Fibroblast of lung (primary cell): ENCODE data around the gene MICAL2. TPM values are rescaled to one million over a fixed set of nuclear protein-coding genes. Genes with fewer than 3 reads are reported as not detected.

Experiments used
- DNase-seq, 2 donors: peaks; one replicate each; pipeline versions ENCODE4 v3.0.0 to v3.0.0-alpha.2; 2010; ENCODE audit warnings: low read depth in 2 of 2
- H2AFZ ChIP-seq: 2 replicates; pipeline ENCODE4 v1.5.1; 2012; ENCODE audit warnings: low read length, control low read depth, inconsistent platforms
- H3K27ac ChIP-seq: 2 replicates; pipeline ENCODE4 v1.5.1; 2011; ENCODE audit warnings: low read length, control low read depth; ENCODE audit not compliant: insufficient read depth
- H3K27me3 ChIP-seq: 2 replicates; pipeline ENCODE4 v1.5.1; 2011; ENCODE audit warnings: mild to moderate bottlenecking, low read length; ENCODE audit not compliant: control insufficient read depth, insufficient read depth
- H3K36me3 ChIP-seq: 2 replicates; pipeline ENCODE4 v1.5.1; 2011; ENCODE audit warnings: low read length; ENCODE audit not compliant: control insufficient read depth, insufficient read depth
- H3K4me1 ChIP-seq: 2 replicates; pipeline ENCODE4 v1.5.1; 2011; ENCODE audit warnings: low read length; ENCODE audit not compliant: control insufficient read depth, insufficient read depth; ENCODE audit errors: extremely low read depth
- H3K4me2 ChIP-seq: 2 replicates; pipeline ENCODE4 v1.5.1; 2011; ENCODE audit warnings: low read length, control low read depth; ENCODE audit not compliant: insufficient read depth; ENCODE audit errors: extremely low read depth
- H3K4me3 ChIP-seq, 4 experiments: fragments of 200-600 bp in 1 of 4; sonication (generic) in 1 of 4; replicated peaks in 1 of 4; 2 replicates each; pipeline ENCODE4 v1.5.1; 2011 to 2016; ENCODE audit warnings: low read length in 4 of 4, low read depth in 3 of 4, mild to moderate bottlenecking in 3 of 4, control low read depth in 2 of 4, inconsistent platforms in 1 of 4, mixed read lengths in 1 of 4; ENCODE audit not compliant: insufficient read depth in 1 of 4; ENCODE audit errors: control extremely low read depth in 1 of 4
- H3K79me2 ChIP-seq: 2 replicates; pipeline ENCODE4 v1.5.1; 2012; ENCODE audit warnings: mild to moderate bottlenecking, low read length, inconsistent platforms; ENCODE audit not compliant: control insufficient read depth, insufficient read depth
- H3K9ac ChIP-seq: 2 replicates; pipeline ENCODE4 v1.5.1; 2011; ENCODE audit warnings: mild to moderate bottlenecking, low read length, control low read depth; ENCODE audit not compliant: insufficient read depth
- H3K9me3 ChIP-seq: 2 replicates; pipeline ENCODE4 v1.5.1; 2012; ENCODE audit warnings: low read depth, low read length; ENCODE audit not compliant: control insufficient read depth, insufficient read depth
- H4K20me1 ChIP-seq: 2 replicates; pipeline ENCODE4 v1.5.1; 2011; ENCODE audit warnings: low read length; ENCODE audit not compliant: control insufficient read depth, insufficient read depth; ENCODE audit errors: extremely low read depth
- EZH2 ChIP-seq: IDR thresholded peaks from 2 replicates; pipeline ENCODE4 v1.5.1; 2012; ENCODE audit warnings: low read length, control low read depth, mild to moderate bottlenecking; ENCODE audit errors: missing control alignments
- polyA plus RNA-seq, 2 donors: library from polyadenylated mRNA; depleted of rRNA in 1 of 2; stranded (reverse) in 1 of 2; unstranded in 1 of 2; fragments of >200 nt; gene quantifications; 2 replicates each; pipeline ENCODE4 v1.2.1, GENCODE V29; 2011 to 2012; ENCODE audit warnings: missing spikeins in 1 of 2
- total RNA-seq: library from RNA; depleted of rRNA; stranded (reverse); fragments of >200 nt; gene quantifications from 2 replicates; pipeline ENCODE4 v1.2.1, GENCODE V29; 2014
- TF ChIP-seq, protein P1 (sequence below), 2 donors: IDR thresholded peaks in 1 of 2; conservative IDR thresholded peaks in 1 of 2; 1 replicate in 1 of 2; 2 replicates in 1 of 2; pipeline ENCODE4 v1.5.1; 2011 to 2012; ENCODE audit warnings: low read length in 2 of 2, control low read depth in 1 of 2, inconsistent platforms in 1 of 2, low read depth in 1 of 2, mild to moderate bottlenecking in 1 of 2

The MICAL2 gene
- total and polyA plus RNA-seq, 2 donors (not counting 1 experiment from before 2014, with no cell fraction given): 78.5 to 275 TPM

- no peak for DNase-seq
- TF ChIP-seq, protein P1, sequence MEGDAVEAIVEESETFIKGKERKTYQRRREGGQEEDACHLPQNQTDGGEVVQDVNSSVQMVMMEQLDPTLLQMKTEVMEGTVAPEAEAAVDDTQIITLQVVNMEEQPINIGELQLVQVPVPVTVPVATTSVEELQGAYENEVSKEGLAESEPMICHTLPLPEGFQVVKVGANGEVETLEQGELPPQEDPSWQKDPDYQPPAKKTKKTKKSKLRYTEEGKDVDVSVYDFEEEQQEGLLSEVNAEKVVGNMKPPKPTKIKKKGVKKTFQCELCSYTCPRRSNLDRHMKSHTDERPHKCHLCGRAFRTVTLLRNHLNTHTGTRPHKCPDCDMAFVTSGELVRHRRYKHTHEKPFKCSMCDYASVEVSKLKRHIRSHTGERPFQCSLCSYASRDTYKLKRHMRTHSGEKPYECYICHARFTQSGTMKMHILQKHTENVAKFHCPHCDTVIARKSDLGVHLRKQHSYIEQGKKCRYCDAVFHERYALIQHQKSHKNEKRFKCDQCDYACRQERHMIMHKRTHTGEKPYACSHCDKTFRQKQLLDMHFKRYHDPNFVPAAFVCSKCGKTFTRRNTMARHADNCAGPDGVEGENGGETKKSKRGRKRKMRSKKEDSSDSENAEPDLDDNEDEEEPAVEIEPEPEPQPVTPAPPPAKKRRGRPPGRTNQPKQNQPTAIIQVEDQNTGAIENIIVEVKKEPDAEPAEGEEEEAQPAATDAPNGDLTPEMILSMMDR (conservative IDR thresholded peaks at IDR 0.05 in 1 of 2, IDR thresholded peaks at IDR 0.05 in 1 of 2; ENCODE audit: low read depth in 1 of 2, low read length in 2 of 2): no peak
- TF ChIP-seq EZH2: no peak
- Histone ChIP-seq H4K20me1 (no peaks in the 10 kb centered on the region), H3K9me3 (no peaks in the 10 kb centered on the region), H3K36me3 (peaks cover 37% of the 10 kb centered on the region), H3K4me3 (no peak overlapping the region), H3K27me3 (no peaks in the 10 kb centered on the region), H3K4me1 (peaks cover 11% of the 10 kb centered on the region), H3K9ac (no peak overlapping the region), H3K4me2 (no peak overlapping the region), H3K79me2 (no peaks in the 10 kb centered on the region), H3K27ac (no peak overlapping the region), H2AFZ (no peak overlapping the region)
Measured at GRCh38 chr11:12221051-12221535, 110.7 kb downstream of the MICAL2 start.

- peaks cover 44% of the 10 kb centered on the region for H3K36me3 ChIP-seq
- H3K4me2 ChIP-seq: no peak overlapping the region
- TF ChIP-seq EZH2: no peak
- TF ChIP-seq, protein P1 (conservative IDR thresholded peaks at IDR 0.05 in 1 of 2, IDR thresholded peaks at IDR 0.05 in 1 of 2; ENCODE audit: low read depth in 1 of 2, low read length in 2 of 2): no peak
- H3K27me3 ChIP-seq: no peaks in the 10 kb centered on the region
- H3K79me2 ChIP-seq: no peaks in the 10 kb centered on the region
- no peak overlapping the region for H3K4me3 ChIP-seq
- H3K27ac ChIP-seq: peak overlapping the region; percentile 48
- H3K9ac ChIP-seq: peak overlapping the region; percentile 10
- no peaks in the 10 kb centered on the region for H4K20me1 ChIP-seq
- H2AFZ ChIP-seq: no peak overlapping the region
- peak; percentile 72 to 88 for DNase-seq
- no peaks in the 10 kb centered on the region for H3K9me3 ChIP-seq
- H3K4me1 ChIP-seq: peaks cover 11% of the 10 kb centered on the region
Measured at GRCh38 chr11:12222055-12222792, 111.8 kb downstream of the MICAL2 start.

- H3K27ac ChIP-seq: peak overlapping the region; percentile 60
- no peak for TF ChIP-seq EZH2
- TF ChIP-seq, protein P1 (conservative IDR thresholded peaks at IDR 0.05 in 1 of 2, IDR thresholded peaks at IDR 0.05 in 1 of 2; ENCODE audit: low read depth in 1 of 2, low read length in 2 of 2): no peak
- no peaks in the 10 kb centered on the region for H3K9me3 ChIP-seq
- no peaks in the 10 kb centered on the region for H3K79me2 ChIP-seq
- peaks cover 40% of the 10 kb centered on the region for H3K36me3 ChIP-seq
- H3K27me3 ChIP-seq: no peaks in the 10 kb centered on the region
- no peaks in the 10 kb centered on the region for H4K20me1 ChIP-seq
- H3K4me1 ChIP-seq: peaks cover 11% of the 10 kb centered on the region
- no peak overlapping the region for H3K4me2 ChIP-seq
- H3K9ac ChIP-seq: no peak overlapping the region
- no peak overlapping the region for H2AFZ ChIP-seq
- peak; percentile 40 to 53 for DNase-seq
- no peak overlapping the region for H3K4me3 ChIP-seq
Measured at GRCh38 chr11:12223771-12224536, 113.6 kb downstream of the MICAL2 start.
